ENCODE results near the gene CLCN7.

Gene CLCN7

DNA sequence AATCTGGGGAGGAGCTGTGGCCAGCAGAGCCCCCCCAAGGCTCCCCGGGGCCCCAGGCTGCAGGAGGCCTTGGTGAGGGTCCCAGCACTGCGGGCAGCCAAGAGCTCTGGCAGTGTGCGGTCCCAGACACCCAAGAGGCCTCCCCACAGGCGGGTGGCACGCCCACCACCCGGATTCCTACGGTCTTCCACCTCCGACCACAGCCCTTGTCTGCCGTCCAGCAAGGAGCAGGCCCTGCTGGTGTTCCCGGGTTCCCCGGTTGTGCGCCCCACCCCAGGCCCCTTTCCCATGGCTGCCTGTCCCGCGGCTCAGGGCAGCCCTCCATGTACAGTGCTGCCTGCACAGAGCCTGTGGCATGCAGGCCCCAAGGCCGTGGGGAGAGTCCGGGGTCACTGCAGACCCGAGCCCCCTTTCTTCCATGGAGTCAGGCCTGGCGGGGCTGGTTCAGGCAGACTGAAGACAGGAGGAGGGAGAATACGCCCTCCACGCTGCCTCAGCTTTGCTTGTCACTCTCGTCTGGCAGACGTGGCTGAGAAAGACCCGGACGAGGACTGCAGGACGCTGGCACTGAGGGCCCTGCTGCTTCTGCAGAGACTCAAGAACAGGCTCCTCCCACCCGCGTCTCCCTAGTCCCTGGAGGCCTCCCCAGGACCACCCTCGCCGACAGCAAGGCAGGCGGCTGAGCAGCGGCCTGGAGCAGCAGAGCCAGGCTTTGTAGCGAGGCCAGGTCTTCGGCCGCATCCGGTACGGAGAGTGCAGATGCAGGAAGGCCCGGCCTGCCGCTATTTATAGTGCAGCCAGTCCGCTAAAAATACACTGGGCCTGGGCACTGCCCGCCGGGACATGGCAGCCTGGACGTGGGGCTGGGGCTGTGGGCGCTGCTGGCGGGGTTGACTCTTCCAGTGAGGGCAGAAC lies 34.7 kb upstream of the CLCN7 start:
- TF ChIP-seq POLR2A (IDR thresholded peaks at IDR 0.05; ENCODE audit: low read length), result no peak
- no peak for TF ChIP-seq GATA1 (IDR thresholded peaks at IDR 0.05; ENCODE audit: low read depth, low read length)
- no peak for DNase-seq

DNA sequence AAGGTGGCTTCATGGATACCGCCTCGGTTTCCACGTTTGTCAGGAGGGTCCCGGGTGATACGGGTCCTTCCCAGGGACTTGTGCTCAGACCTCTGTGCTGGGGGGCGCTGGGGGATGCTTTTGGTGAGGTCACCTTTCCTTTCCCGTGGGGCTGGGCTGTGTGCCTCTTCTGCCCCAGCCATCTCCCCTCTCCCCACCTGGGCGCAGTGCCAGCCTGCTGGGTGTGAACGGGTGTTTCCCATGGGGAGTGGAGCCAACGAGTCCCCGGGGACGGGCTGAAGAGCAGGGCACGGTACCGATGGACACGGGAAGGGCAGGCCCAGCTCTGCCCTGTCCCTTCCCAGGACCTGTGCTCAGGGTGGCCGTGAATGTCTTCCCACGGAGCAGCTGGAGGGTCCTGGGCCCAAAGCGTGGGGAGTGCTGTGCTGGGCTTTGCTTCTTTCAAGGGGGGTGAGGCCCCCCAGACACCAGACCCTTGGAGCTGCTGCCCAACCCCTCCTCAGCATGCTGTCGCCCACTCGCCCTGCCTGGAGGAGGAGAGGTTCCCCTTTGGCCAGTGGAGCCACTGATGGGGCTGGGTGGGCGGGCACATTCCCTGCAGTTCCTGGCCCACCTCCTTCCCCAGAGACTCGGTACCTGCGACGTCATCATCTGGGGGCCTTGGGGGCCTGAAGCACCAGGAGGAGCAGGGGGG lies 33.8 kb upstream of the CLCN7 start:
- no peak for TF ChIP-seq GATA1 (IDR thresholded peaks at IDR 0.05; ENCODE audit: low read depth, low read length)
- TF ChIP-seq POLR2A (IDR thresholded peaks at IDR 0.05; ENCODE audit: low read length), result no peak

GRCh38 chr16:1506494-1507213 lies 31.8 kb upstream of the CLCN7 start:
- no peak for TF ChIP-seq GATA1 (IDR thresholded peaks at IDR 0.05; ENCODE audit: low read depth, low read length)
- no peak for DNase-seq

More for the DNA sequence above, 33.8 kb upstream of the CLCN7 start:
- no peak for DNase-seq

DNA sequence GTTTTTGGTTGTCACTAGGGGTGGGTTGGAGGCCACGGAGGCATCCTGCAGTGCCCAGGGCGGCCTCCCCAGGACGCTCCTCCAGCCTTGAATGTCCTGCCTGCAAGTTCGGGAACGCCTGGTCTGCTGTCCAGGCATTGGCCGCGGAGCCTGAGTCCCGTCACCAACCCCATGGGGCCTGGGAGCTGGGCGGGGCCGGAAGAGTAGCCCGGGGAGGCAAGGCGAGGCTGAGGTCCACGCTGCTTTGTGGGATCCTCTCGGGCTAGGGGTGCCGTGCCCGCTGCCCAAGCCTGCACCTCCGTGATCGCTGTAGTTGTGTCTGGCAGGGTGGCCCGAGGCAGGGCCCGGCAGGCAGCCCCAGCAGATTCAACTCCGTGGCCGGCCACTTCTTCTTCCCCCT lies 31.1 kb upstream of the CLCN7 start:
- TF ChIP-seq POLR2A (IDR thresholded peaks at IDR 0.05; ENCODE audit: low read length), result no peak
- no peak for DNase-seq

GRCh38 chr16:1505073-1505844 lies 30.4 kb upstream of the CLCN7 start:
- no peak for DNase-seq
- no peak for TF ChIP-seq GATA1 (IDR thresholded peaks at IDR 0.05; ENCODE audit: low read depth, low read length)
- no peak for TF ChIP-seq POLR2A (IDR thresholded peaks at IDR 0.05; ENCODE audit: low read length)

GRCh38 chr16:1503110-1503955 lies 28.5 kb upstream of the CLCN7 start:
- TF ChIP-seq GATA1 (IDR thresholded peaks at IDR 0.05; ENCODE audit: low read depth, low read length) (no peak), POLR2A (IDR thresholded peaks at IDR 0.05; ENCODE audit: low read length) (no peak)
- DNase-seq, result no peak

GRCh38 chr16:1502092-1503004 lies 27.5 kb upstream of the CLCN7 start:
- DNase-seq, result no peak
- no peak for TF ChIP-seq POLR2A (IDR thresholded peaks at IDR 0.05; ENCODE audit: low read length)
- TF ChIP-seq GATA1 (IDR thresholded peaks at IDR 0.05; ENCODE audit: low read depth, low read length), result no peak

DNA sequence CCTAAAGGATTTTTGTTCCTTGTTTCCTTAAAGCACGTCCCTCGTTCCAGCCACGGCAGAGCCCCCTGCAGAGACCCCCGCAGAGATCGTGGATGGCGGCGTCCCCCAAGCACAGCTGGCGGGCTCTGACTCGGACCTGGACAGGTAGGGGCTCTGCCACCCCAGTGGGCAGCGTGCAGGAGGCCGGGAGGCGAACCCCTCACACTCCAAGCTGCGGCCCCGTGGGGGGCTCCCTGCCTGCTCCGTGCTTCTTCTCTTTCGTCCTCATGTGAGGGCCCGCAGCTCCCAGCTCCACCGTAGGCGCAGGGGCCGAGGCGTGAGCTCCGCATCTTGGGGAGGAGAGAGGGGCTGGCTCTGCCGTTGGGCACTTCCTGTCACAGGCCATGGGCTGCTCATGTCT lies 26.8 kb upstream of the CLCN7 start:
- no peak for DNase-seq
- TF ChIP-seq POLR2A (IDR thresholded peaks at IDR 0.05; ENCODE audit: low read length), result no peak
- no peak for TF ChIP-seq GATA1 (IDR thresholded peaks at IDR 0.05; ENCODE audit: low read depth, low read length)

GRCh38 chr16:1500465-1501150 lies 25.8 kb upstream of the CLCN7 start:
- TF ChIP-seq POLR2A (IDR thresholded peaks at IDR 0.05; ENCODE audit: low read length), result no peak
- TF ChIP-seq GATA1 (IDR thresholded peaks at IDR 0.05; ENCODE audit: low read depth, low read length), result no peak
- DNase-seq, result no peak

- DNase-seq, result no peak
- TF ChIP-seq POLR2A (IDR thresholded peaks at IDR 0.05; ENCODE audit: low read length) (no peak), GATA1 (IDR thresholded peaks at IDR 0.05; ENCODE audit: low read depth, low read length) (no peak)
Measured at GRCh38 chr16:1499756-1500464, 25.1 kb upstream of the CLCN7 start.
